CD4-positive, alpha-beta T cell (primary cell): Measurements from ENCODE around the gene RFNG. TPM values are rescaled to one million over a fixed set of nuclear protein-coding genes. Genes with fewer than 3 reads are reported as not detected.

Source experiments
- ATAC-seq: fragments of 200-7000 bp; cut with Tn5 transposase; one replicate; pipeline ENCODE4 v1.10.0; 2022; ENCODE audit warnings: mild to moderate bottlenecking; ENCODE audit not compliant: poor library complexity
- CTCF ChIA-PET: fragments of 350-600 bp; sonication (Branson Sonifier 250); formaldehyde crosslinking; loops from one replicate; lab custom pipeline; 2021; ENCODE audit warnings: antibody characterized with exemption, inconsistent platforms; lab: Charles Lee
- POLR2A ChIA-PET: fragments of 350-600 bp; sonication (Branson Sonifier 250); formaldehyde crosslinking; loops from one replicate; lab custom pipeline; 2021; ENCODE audit warnings: antibody characterized with exemption, inconsistent platforms; lab: Charles Lee
- DNase-seq, 14 experiments: peaks; one replicate each; pipeline ENCODE4 v3.0.0-alpha.2; 2013 to 2020; ENCODE audit warnings: mixed read lengths in 2 of 14
- H3K27ac ChIP-seq, 2 donors: one replicate each; pipeline versions ENCODE4 v1.5.1 to v1.7.0; 2013; ENCODE audit warnings: low read length in 2 of 2, low read depth in 1 of 2, mild to moderate bottlenecking in 1 of 2
- H3K27me3 ChIP-seq, 2 experiments: 1 replicate in 1 of 2; 2 replicates in 1 of 2; pipeline versions ENCODE4 v1.6.1 to v1.7.0; 2013; ENCODE audit warnings: low read length in 2 of 2, control low read depth in 1 of 2, mild to moderate bottlenecking in 1 of 2, moderate library complexity in 1 of 2; ENCODE audit not compliant: insufficient read depth in 2 of 2, control insufficient read depth in 1 of 2
- H3K36me3 ChIP-seq: one replicate; pipeline ENCODE4 v1.6.1; 2013; ENCODE audit warnings: low read length, control low read depth; ENCODE audit not compliant: insufficient read depth
- H3K4me1 ChIP-seq: one replicate; pipeline ENCODE4 v1.6.1; 2013; ENCODE audit warnings: low read length, control low read depth; ENCODE audit not compliant: insufficient read depth
- H3K4me3 ChIP-seq: one replicate; pipeline ENCODE4 v1.5.1; 2013; ENCODE audit warnings: mild to moderate bottlenecking, low read length, moderate library complexity
- H3K9me3 ChIP-seq, 2 experiments: 1 replicate in 1 of 2; 2 replicates in 1 of 2; pipeline versions ENCODE4 v1.6.1 to v1.7.0; 2013; ENCODE audit warnings: low read length in 2 of 2, mild to moderate bottlenecking in 2 of 2, control low read depth in 1 of 2, moderate library complexity in 1 of 2; ENCODE audit not compliant: control insufficient read depth in 1 of 2, insufficient read depth in 1 of 2
- H3K27ac Mint-ChIP-seq: one replicate; pipeline ENCODE4 v1.8.0; 2020; ENCODE audit warnings: mixed read lengths
- H3K27me3 Mint-ChIP-seq: one replicate; pipeline ENCODE4 v1.8.0; 2021; ENCODE audit warnings: mixed read lengths
- H3K36me3 Mint-ChIP-seq: one replicate; pipeline ENCODE4 v1.8.0; 2021; ENCODE audit warnings: low read depth, mixed read lengths
- H3K4me1 Mint-ChIP-seq: one replicate; pipeline ENCODE4 v1.8.0; 2021; ENCODE audit warnings: low read depth, mixed read lengths
- H3K4me3 Mint-ChIP-seq: one replicate; pipeline ENCODE4 v1.8.0; 2020; ENCODE audit warnings: mild to moderate bottlenecking, mixed read lengths
- H3K9me3 Mint-ChIP-seq: one replicate; pipeline ENCODE4 v1.8.0; 2020; ENCODE audit warnings: mixed read lengths
- CTCF ChIP-seq: fragments of 200-600 bp; IDR thresholded peaks from one replicate; pipeline ENCODE4 v1.8.0; 2022; ENCODE audit warnings: antibody characterized with exemption, mild to moderate bottlenecking
- intact Hi-C, 2 experiments: fragments of 100-400 bp; cut with DNase I in 1 of 2; cut with micrococcal nuclease in 1 of 2; formaldehyde crosslinking; loops; one replicate each; pipeline versions ENCODE4 v1.15.1 to v1.9.0; 2023 to 2025; cut with DNase I, micrococcal nuclease
- total RNA-seq, 174 experiments: library from RNA in 2 of 174; stranded (reverse) in 2 of 174; gene quantifications; one replicate each; pipeline ENCODE4 v1.2.3 and lab custom pipeline; 2021 to 2026

The RFNG gene
- total RNA-seq, 2 experiments from 2014 or later: 28.1 to 31.2 TPM

GRCh38 chr17:82080789-82081464 lies 29.3 kb upstream of the RFNG start:
- Histone ChIP-seq H3K4me1 (no peaks in the 10 kb centered on the region), H3K4me3 (no peak overlapping the region), H3K36me3 (peaks cover 58% of the 10 kb centered on the region), H3K27me3 (no peaks in the 10 kb centered on the region), H3K9me3 (no peaks in the 10 kb centered on the region), H3K27ac (no peak overlapping the region)
- Mint-ChIP-seq H3K4me1 (no peaks in the 10 kb centered on the region), H3K4me3 (no peak overlapping the region), H3K36me3 (peaks cover 30% of the 10 kb centered on the region), H3K9me3 (no peaks in the 10 kb centered on the region), H3K27me3 (no peaks in the 10 kb centered on the region), H3K27ac (no peak overlapping the region)
- CTCF ChIA-PET: no interaction called here
- TF ChIP-seq CTCF: no peak
- ATAC-seq (no peak), DNase-seq (peak in 1 of 14 experiments; percentile 0)
- POLR2A ChIA-PET: no interaction called here
- intact Hi-C loops: no loop called here

- Histone ChIP-seq H3K4me3 (no peak overlapping the region), H3K27me3 (no peaks in the 10 kb centered on the region), H3K36me3 (peaks cover 53% of the 10 kb centered on the region), H3K4me1 (no peaks in the 10 kb centered on the region), H3K9me3 (no peaks in the 10 kb centered on the region), H3K27ac (no peak overlapping the region)
- peak in 1 of 14 experiments; percentile 0 for DNase-seq
- ChIA-PET POLR2A (no interaction called here), CTCF (no interaction called here)
- intact Hi-C loops: no loop called here
- TF ChIP-seq CTCF: no peak
- Mint-ChIP-seq H3K4me1 (no peaks in the 10 kb centered on the region), H3K27ac (no peak overlapping the region), H3K4me3 (no peak overlapping the region), H3K27me3 (no peaks in the 10 kb centered on the region), H3K36me3 (peaks cover 30% of the 10 kb centered on the region), H3K9me3 (no peaks in the 10 kb centered on the region)
- no peak for ATAC-seq
These were observed 28.6 kb upstream of the RFNG start for GRCh38 chr17:82080048-82080788.

GRCh38 chr17:82079001-82079677 lies 27.5 kb upstream of the RFNG start:
- TF ChIP-seq CTCF: no peak
- Mint-ChIP-seq H3K9me3 (no peaks in the 10 kb centered on the region), H3K27ac (no peak overlapping the region), H3K4me1 (no peaks in the 10 kb centered on the region), H3K36me3 (peaks cover 26% of the 10 kb centered on the region), H3K4me3 (no peak overlapping the region), H3K27me3 (no peaks in the 10 kb centered on the region)
- Histone ChIP-seq H3K27ac (no peak overlapping the region), H3K9me3 (no peaks in the 10 kb centered on the region), H3K36me3 (peaks cover 44% of the 10 kb centered on the region), H3K27me3 (no peaks in the 10 kb centered on the region), H3K4me3 (no peak overlapping the region), H3K4me1 (no peaks in the 10 kb centered on the region)
- ChIA-PET CTCF (no interaction called here), POLR2A (no interaction called here)
- intact Hi-C loops: no loop called here
- ATAC-seq: no peak
- peak in 1 of 14 experiments; percentile 0 for DNase-seq
